ENCODE data around the gene RASAL2. TPM values are rescaled to one million over a fixed set of nuclear protein-coding genes. Genes with fewer than 3 reads are reported as not detected.

Gene RASAL2
- total RNA-seq, 4 donors from 2014 or later = 31.8 to 48.3 (median 37.8) TPM

DNA sequence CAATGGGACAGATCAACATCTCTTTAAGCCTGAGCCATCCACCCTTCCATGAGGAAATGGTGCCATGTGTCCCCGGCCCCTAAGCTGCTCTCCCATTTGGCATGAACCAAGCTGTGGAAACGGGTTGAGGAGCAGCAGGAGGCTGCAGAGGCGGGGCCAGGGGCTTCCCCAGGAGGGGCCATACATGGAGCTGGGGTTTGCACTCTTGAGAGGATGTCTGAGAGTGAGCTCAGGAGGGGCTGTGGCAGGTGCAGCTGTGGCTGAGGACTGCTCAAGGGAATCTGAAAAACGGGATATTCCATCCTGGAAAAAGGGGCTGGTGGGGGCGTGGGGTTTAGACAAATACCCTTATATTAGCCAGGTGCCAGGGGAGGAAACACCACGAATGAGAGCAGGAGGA lies 409.9 kb downstream of the RASAL2 start:
- H3K36me3 ChIP-seq = no peaks in the 10 kb centered on the region
- H3K4me1 ChIP-seq = no peaks in the 10 kb centered on the region
- H3K27me3 ChIP-seq = no peaks in the 10 kb centered on the region
- H3K9me3 ChIP-seq = no peaks in the 10 kb centered on the region
- WGBS = 89% methylated on average over 5 of the region's 6 CpGs
- TF ChIP-seq POLR2A (IDR thresholded peaks at IDR 0.05) (no peak), EP300 (IDR thresholded peaks at IDR 0.05) (no peak), POLR2AphosphoS5 (IDR thresholded peaks at IDR 0.05) (no peak)
- TF ChIP-seq, protein P1, sequence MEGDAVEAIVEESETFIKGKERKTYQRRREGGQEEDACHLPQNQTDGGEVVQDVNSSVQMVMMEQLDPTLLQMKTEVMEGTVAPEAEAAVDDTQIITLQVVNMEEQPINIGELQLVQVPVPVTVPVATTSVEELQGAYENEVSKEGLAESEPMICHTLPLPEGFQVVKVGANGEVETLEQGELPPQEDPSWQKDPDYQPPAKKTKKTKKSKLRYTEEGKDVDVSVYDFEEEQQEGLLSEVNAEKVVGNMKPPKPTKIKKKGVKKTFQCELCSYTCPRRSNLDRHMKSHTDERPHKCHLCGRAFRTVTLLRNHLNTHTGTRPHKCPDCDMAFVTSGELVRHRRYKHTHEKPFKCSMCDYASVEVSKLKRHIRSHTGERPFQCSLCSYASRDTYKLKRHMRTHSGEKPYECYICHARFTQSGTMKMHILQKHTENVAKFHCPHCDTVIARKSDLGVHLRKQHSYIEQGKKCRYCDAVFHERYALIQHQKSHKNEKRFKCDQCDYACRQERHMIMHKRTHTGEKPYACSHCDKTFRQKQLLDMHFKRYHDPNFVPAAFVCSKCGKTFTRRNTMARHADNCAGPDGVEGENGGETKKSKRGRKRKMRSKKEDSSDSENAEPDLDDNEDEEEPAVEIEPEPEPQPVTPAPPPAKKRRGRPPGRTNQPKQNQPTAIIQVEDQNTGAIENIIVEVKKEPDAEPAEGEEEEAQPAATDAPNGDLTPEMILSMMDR (IDR thresholded peaks at IDR 0.05) = no peak
- no peak overlapping the region for H3K27ac ChIP-seq
- H3K4me3 ChIP-seq = no peak overlapping the region
- DNase-seq (ENCODE audit: low spot score in 2 of 2) = no peak

DNA sequence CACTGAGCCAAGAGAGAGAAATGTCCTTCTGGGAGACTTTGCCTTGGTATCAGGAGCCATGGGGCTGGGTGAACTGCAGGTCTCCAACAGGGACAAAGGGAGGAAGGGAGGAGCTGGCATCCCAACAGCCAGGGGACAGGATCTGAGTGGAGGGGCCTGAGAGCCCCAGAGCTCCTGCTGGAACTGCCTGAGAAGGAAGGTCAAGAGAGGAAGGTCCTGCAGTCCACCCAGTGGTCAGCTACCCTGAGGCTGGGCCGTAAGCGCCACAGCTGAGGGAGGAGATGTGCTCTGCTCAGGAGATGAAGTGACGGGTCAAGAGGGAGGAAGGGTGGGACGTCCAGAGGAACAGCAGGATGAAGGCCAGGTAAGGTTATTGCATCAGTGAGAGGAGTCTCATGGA lies 410.4 kb downstream of the RASAL2 start:
- no peak overlapping the region for H3K4me3 ChIP-seq
- H3K27ac ChIP-seq = no peak overlapping the region
- TF ChIP-seq POLR2AphosphoS5 (IDR thresholded peaks at IDR 0.05) = no peak
- TF ChIP-seq POLR2A (IDR thresholded peaks at IDR 0.05) = no peak
- TF ChIP-seq EP300 (IDR thresholded peaks at IDR 0.05) = no peak
- TF ChIP-seq, protein P1 (IDR thresholded peaks at IDR 0.05) = no peak
- WGBS = 89% methylated on average over 4 of the region's 4 CpGs
- no peaks in the 10 kb centered on the region for H3K4me1 ChIP-seq
- H3K27me3 ChIP-seq = no peaks in the 10 kb centered on the region
- peak in 1 of 2 donors; percentile 17 for DNase-seq (ENCODE audit: low spot score in 2 of 2)
- no peaks in the 10 kb centered on the region for H3K9me3 ChIP-seq
- no peaks in the 10 kb centered on the region for H3K36me3 ChIP-seq

DNA sequence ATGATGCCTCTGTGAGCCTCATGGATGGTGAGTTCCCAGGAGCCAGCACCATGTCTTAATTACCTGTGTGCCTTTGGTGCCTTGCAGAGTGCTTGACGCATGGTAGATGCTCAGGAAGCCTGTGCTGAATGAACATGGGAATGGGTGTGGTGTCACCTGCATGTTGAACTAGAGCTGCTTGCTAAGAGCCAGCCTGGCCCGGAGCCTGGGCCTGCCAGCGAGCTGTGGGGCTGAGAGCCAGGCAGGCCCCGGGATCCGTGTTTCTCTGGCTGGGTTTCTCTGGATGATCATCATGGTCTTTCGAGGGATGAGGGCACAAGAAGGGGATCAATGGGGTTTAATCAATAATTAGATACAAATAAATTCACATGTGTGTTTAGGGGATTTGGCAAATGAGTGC lies 412.3 kb downstream of the RASAL2 start:
- no peak overlapping the region for H3K4me3 ChIP-seq
- 50% methylated on average over 6 of the region's 6 CpGs for WGBS
- no peaks in the 10 kb centered on the region for H3K27me3 ChIP-seq
- no peaks in the 10 kb centered on the region for H3K4me1 ChIP-seq
- no peak overlapping the region for H3K27ac ChIP-seq
- H3K9me3 ChIP-seq = no peaks in the 10 kb centered on the region
- DNase-seq (ENCODE audit: low spot score in 2 of 2) = peak in 1 of 2 donors; percentile 55
- no peaks in the 10 kb centered on the region for H3K36me3 ChIP-seq
- TF ChIP-seq, protein P1 (IDR thresholded peaks at IDR 0.05) = no peak
- TF ChIP-seq EP300 (IDR thresholded peaks at IDR 0.05) = no peak
- TF ChIP-seq POLR2AphosphoS5 (IDR thresholded peaks at IDR 0.05) = no peak
- TF ChIP-seq POLR2A (IDR thresholded peaks at IDR 0.05) = no peak

DNA sequence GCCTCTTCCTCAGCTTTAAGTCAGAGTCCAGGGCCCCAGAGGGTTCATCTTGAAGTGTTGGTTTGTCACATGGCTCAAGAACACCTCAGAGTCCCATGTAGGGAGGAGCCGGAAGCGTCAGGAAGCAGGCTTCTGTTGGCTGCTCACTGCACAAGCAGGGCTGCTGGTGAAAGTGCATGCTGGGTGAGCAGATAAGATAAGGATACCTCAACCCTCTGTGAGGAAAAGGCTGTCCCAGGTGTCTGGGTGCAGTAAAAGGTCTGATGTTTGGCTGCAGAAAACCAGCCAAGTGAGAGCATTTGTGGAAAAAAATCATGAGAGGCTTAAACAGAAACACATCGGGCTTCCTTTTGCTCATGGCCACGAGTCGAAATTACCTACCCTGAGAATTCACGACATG lies 412.8 kb downstream of the RASAL2 start:
- H3K36me3 ChIP-seq = no peaks in the 10 kb centered on the region
- no peaks in the 10 kb centered on the region for H3K9me3 ChIP-seq
- H3K4me3 ChIP-seq = no peak overlapping the region
- DNase-seq (ENCODE audit: low spot score in 2 of 2) = peak in 1 of 2 donors; percentile 43
- no peak overlapping the region for H3K27ac ChIP-seq
- 69% methylated on average over 6 of the region's 6 CpGs for WGBS
- no peak for TF ChIP-seq POLR2AphosphoS5 (IDR thresholded peaks at IDR 0.05)
- TF ChIP-seq, protein P1 (IDR thresholded peaks at IDR 0.05) = no peak
- TF ChIP-seq EP300 (IDR thresholded peaks at IDR 0.05) = no peak
- no peak for TF ChIP-seq POLR2A (IDR thresholded peaks at IDR 0.05)
- H3K27me3 ChIP-seq = no peaks in the 10 kb centered on the region
- no peaks in the 10 kb centered on the region for H3K4me1 ChIP-seq

DNA sequence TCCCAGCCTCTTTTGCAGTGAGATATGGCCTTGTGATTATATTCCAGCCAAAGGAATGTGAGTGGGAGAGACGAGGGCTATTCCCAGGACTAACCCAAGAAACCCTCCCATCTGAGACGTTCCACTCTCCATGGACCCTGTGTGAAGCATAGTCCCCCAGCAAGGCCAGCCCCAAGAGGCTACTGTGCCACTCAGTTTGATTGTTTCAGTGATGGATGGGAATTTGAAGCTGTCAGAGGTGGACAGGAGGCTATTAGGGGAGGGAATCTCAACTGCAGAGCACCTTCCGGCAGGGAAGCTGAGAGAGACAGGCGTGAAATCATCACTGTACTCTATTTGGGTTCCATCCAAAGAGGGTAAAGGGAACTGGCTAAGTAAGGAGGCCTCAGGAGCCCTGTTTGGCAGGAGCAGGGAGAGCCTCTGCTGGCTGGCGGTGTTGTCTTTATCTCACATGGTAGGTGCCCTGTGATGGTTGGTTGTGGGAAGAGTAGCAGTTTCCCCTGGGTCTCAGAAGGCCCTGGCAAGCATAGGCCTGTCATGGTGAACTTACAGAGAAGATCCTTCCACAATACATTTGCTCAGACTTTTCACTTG lies 415.6 kb downstream of the RASAL2 start:
- Histone ChIP-seq H3K36me3 (no peaks in the 10 kb centered on the region), H3K4me3 (no peak overlapping the region), H3K9me3 (no peaks in the 10 kb centered on the region), H3K4me1 (peaks cover 15% of the 10 kb centered on the region), H3K27ac (no peak overlapping the region), H3K27me3 (no peaks in the 10 kb centered on the region)
- WGBS = 64% methylated on average over 5 of the region's 5 CpGs
- DNase-seq (ENCODE audit: low spot score in 2 of 2) = peak in 1 of 2 donors; percentile 33
- TF ChIP-seq POLR2AphosphoS5 (IDR thresholded peaks at IDR 0.05) (no peak), EP300 (IDR thresholded peaks at IDR 0.05) (no peak), POLR2A (IDR thresholded peaks at IDR 0.05) (no peak)
- TF ChIP-seq, protein P1 (IDR thresholded peaks at IDR 0.05) = no peak

All from suprapubic skin (tissue), 4 donors.